ENCODE measurements around the gene SPATS1. TPM values are rescaled to one million over a fixed set of nuclear protein-coding genes. Genes with fewer than 3 reads are reported as not detected.
A peak's percentile ranks its signal among the peaks of the same experiment; 100 is the strongest.

SPATS1 gene, protein sequence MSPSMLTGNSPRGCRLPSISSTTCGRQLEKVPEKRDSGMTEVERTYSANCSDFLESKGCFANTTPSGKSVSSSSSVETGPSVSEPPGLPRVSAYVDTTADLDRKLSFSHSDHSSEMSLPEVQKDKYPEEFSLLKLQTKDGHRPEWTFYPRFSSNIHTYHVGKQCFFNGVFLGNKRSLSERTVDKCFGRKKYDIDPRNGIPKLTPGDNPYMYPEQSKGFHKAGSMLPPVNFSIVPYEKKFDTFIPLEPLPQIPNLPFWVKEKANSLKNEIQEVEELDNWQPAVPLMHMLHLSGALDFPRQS
- total RNA-seq, result not detected

DNA sequence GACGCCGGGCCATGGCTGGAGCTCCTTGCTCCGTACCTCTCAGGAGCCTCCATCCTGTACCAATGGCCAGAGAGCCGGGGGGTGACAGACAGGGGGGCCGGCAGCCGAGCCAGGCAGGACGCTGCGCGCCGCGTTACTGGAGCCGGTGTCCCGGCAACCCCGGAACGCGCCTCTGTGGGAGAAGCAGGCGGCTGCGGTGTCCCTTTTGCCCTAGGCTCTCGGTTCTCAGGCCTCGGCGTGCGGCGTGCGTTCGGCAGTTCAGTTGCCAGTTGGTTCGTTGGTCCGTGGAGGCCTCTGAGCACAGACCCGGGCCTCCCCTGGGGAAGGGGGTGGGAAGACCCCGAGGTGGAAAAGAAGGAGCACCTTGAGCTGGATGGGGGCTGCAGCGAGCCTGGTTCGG lies at the start of gene SPATS1:
Gene SPATS1 (plus strand): TSS at position 162 of the 400 bp plus-strand sequence. CDS start 446 bp downstream, outside the sequence.
- Histone ChIP-seq H3K9me3 (no peaks in the 10 kb centered on the region), H3K27ac (no peak within 1 kb of the TSS), H3K4me1 (no peaks in the 10 kb centered on the region), H3K4me3 (peak within 1 kb of the TSS; percentile 14 to 38 (median 26)), H3K27me3 (peaks cover 18 to 22% (median 21%) of the 10 kb centered on the region in 3 donors), H3K36me3 (no peaks in the 10 kb centered on the region)
- ATAC-seq (no peak), DNase-seq (no peak)
- no peak for TF ChIP-seq CTCF (IDR thresholded peaks at IDR 0.05 in 4 of 5, conservative IDR thresholded peaks at IDR 0.05 in 1 of 5)
- no peak for TF ChIP-seq POLR2A (IDR thresholded peaks at IDR 0.05)
- in situ Hi-C loops (cut with MboI; ENCODE audit: low sequenced_read_pairs in 4 of 4) (loop anchor here in 2 of 4 donors (25.0 kb wide), 1 partner anchor 180 kb away; the partner anchor contains the start of gene CAPN11 (in 2 of the 2)), intact Hi-C loops (cut with DNase I; ENCODE audit: low total_unique reads) (no loop called here)

- H3K4me1 ChIP-seq, result peaks cover 11 to 15% of the 10 kb centered on the region in 2 donors
- in situ Hi-C loops (cut with MboI; ENCODE audit: low sequenced_read_pairs in 4 of 4) (no loop called here), intact Hi-C loops (cut with DNase I; ENCODE audit: low total_unique reads) (no loop called here)
- H3K4me3 ChIP-seq, result no peak overlapping the region
- no peaks in the 10 kb centered on the region for H3K36me3 ChIP-seq
- H3K27me3 ChIP-seq, result peaks cover 35 to 54% (median 40%) of the 10 kb centered on the region in 3 donors
- DNase-seq (no peak), ATAC-seq (no peak)
- H3K9me3 ChIP-seq, result no peaks in the 10 kb centered on the region
- no peak overlapping the region for H3K27ac ChIP-seq
- TF ChIP-seq POLR2A (IDR thresholded peaks at IDR 0.05) (no peak), CTCF (IDR thresholded peaks at IDR 0.05 in 4 of 5, conservative IDR thresholded peaks at IDR 0.05 in 1 of 5) (no peak)
Observed at GRCh38 chr6:44292661-44293365, 49.6 kb upstream of the SPATS1 start.

DNA sequence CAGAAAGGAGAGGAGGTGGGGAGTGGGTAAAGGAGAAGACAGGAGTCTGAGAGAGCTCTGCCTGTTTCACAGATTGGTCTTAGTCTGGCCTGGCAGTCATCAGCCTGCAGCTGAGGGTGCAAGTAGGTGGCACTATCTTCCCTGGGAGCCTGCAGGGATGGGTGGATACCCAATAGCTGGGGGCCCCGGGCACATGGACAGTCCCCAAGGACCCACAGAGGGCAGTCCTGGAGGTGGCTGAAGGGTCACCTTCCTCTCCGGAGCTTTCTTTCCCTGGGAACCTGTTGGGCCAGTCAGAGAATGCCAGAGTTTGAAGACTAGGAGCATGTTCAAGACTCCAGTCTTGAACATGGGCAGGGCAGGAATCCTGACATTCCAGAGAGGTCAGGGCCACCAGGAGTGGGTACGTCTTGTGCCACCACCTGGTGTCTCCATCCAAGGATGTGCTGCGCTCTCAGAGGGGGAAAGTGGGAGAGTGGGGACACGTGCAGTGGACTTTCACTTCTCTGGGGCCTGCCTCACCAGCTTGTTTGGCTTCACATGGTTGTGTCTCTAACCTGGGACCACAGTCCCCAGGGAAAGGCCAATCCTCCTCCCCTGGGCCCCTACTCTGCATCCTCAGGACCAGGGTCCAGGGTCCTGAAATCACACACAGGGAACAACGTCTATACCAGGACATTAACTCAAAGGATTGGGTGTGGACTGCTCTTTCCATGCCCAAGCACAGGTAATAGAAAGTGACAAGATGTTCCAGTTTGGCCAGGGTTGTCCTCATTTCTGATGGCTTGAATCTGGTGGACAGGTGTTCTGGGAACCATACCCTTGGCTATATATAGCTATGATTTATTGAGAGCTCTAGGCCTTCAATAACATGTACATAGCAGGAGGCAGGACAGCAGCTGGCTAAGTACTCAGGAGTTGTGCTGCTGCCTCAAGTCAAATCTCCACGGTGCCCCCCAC lies 47.3 kb upstream of the SPATS1 start:
- intact Hi-C loops (cut with DNase I; ENCODE audit: low total_unique reads) (no loop called here), in situ Hi-C loops (cut with MboI; ENCODE audit: low sequenced_read_pairs in 4 of 4) (no loop called here)
- no peak for TF ChIP-seq CTCF (IDR thresholded peaks at IDR 0.05 in 4 of 5, conservative IDR thresholded peaks at IDR 0.05 in 1 of 5)
- no peak for TF ChIP-seq POLR2A (IDR thresholded peaks at IDR 0.05)
- H3K36me3 ChIP-seq, result no peaks in the 10 kb centered on the region
- H3K27ac ChIP-seq, result no peak overlapping the region
- no peak overlapping the region for H3K4me3 ChIP-seq
- DNase-seq (no peak), ATAC-seq (peak; percentile 22 to 54)
- no peaks in the 10 kb centered on the region for H3K9me3 ChIP-seq
- peaks cover 28 to 42% (median 38%) of the 10 kb centered on the region in 3 donors for H3K27me3 ChIP-seq
- peaks cover 13 to 15% of the 10 kb centered on the region in 2 donors for H3K4me1 ChIP-seq

All from gastrocnemius medialis (tissue), 4 donors.